ENCODE data around the gene CYP46A1.

The CYP46A1 gene

DNA sequence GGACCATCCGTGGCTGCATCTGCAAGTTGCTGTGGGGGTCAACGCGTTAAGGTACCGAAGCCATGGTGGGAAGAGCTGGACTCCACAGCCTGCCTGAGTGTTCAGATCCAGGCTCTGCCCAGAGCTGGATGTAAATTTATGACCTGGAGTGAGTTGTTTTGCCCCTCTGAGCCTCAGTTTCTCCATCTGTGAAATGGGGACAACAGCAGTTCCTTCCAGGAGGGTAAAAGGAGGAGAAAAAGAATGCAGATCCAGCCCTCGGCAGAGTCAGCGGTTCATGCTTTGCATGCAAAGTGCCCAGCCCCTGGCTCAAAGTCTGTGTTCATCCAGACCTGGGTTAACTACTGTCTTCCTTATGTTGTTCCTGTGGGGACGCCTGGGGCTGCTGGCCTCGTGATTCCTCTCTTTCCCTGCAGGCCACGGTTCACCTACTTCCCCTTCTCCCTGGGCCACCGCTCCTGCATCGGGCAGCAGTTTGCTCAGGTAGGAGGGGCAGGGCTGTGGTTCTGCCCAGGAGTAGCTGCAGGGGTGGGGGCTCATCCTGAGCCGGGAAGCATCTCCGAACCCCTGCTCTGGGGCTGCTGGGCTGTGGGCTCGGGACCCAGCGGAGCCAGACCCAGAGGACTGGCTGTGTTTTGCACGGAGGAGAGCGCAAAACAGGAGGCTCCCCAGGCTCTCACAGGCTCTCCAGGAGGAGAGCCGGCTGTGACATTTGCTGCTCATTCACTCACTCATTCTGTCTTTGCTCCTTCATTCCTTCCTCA is 41.9 kb downstream of the CYP46A1 start:
- DNase-seq (ENCODE audit: extremely low read depth, insufficient read length), result no peak
- Histone ChIP-seq H3K27me3 (replicated peaks; ENCODE audit: control insufficient read depth, insufficient read depth, low read length) (no peaks in the 10 kb centered on the region; the same call in 1 of the 2 replicates), H3K4me3 (replicated peaks; ENCODE audit: low read depth, low read length) (no peak overlapping the region), H3K36me3 (ENCODE audit: control insufficient read depth, insufficient read depth, low read length) (no peaks in the 10 kb centered on the region)
- TF ChIP-seq, protein P1, sequence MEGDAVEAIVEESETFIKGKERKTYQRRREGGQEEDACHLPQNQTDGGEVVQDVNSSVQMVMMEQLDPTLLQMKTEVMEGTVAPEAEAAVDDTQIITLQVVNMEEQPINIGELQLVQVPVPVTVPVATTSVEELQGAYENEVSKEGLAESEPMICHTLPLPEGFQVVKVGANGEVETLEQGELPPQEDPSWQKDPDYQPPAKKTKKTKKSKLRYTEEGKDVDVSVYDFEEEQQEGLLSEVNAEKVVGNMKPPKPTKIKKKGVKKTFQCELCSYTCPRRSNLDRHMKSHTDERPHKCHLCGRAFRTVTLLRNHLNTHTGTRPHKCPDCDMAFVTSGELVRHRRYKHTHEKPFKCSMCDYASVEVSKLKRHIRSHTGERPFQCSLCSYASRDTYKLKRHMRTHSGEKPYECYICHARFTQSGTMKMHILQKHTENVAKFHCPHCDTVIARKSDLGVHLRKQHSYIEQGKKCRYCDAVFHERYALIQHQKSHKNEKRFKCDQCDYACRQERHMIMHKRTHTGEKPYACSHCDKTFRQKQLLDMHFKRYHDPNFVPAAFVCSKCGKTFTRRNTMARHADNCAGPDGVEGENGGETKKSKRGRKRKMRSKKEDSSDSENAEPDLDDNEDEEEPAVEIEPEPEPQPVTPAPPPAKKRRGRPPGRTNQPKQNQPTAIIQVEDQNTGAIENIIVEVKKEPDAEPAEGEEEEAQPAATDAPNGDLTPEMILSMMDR (IDR thresholded peaks at IDR 0.05; ENCODE audit: insufficient read depth, low read length, poor library complexity, severe bottlenecking), result no peak

DNA sequence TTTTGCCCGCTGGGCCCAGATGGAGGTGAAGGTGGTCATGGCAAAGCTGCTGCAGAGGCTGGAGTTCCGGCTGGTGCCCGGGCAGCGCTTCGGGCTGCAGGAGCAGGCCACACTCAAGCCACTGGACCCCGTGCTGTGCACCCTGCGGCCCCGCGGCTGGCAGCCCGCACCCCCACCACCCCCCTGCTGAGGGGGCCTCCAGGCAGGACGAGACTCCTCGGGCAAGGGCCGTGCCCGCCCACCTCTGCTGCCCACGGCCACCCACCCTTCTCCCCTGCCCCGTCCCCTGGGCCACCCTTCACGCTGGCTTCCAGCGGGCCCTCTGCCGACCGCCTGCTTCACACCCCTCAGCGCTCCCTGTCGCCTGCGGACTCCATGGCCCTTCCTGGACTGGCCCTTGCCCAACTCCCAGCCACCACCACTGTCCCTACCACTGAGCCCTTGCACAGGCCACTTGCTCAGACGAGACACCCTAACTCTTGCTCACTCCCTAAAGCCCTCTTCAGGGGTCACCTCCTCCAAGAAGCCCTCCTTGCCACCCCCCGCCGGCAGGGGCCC is 42.5 kb downstream of the CYP46A1 start:
- TF ChIP-seq, protein P1 (IDR thresholded peaks at IDR 0.05; ENCODE audit: insufficient read depth, low read length, poor library complexity, severe bottlenecking), result no peak

DNA sequence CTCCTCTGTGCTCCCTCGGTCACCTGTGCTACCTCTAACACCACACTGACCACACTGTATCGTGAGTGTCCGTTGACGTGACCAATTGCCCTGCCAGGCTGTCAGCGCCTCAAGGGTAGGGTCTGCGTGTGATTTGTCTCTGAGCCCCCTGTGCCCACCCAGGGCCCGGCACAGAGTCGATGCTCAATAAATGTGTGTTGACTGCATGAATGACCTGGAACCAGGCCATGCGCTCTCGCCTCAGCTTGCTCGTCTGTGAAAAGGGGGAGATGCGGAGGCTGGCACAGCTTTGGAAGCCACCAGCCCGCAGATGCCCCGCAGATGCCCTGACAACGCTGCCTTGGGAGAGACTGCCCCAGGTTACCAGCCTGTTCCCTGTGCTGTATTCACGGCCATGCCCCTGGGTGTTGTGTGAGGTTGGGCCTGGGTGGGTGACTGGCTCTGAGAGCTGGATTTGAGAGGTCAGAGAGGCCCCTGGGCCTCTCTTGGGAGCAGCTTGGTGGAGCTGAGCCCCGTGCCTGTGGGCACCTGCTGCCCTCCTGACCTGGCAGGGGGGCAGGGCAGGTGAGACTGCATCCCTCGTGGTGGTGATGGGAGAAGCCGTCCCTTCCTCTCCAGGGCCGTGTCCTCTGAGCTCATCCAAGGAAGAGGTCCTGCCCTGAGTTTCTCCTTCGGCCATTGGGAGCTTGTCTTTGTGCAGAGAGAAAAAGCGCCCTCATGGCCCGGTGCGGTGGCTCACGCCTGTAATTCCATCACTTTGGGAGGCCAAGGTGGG is 43.2 kb downstream of the CYP46A1 start:
- no peak overlapping the region for H3K4me3 ChIP-seq (replicated peaks; ENCODE audit: low read depth, low read length)

More for the DNA sequence above, 42.5 kb downstream of the CYP46A1 start:
- Histone ChIP-seq H3K27me3 (replicated peaks; ENCODE audit: control insufficient read depth, insufficient read depth, low read length) (no peaks in the 10 kb centered on the region; the same call in 1 of the 2 replicates), H3K4me3 (replicated peaks; ENCODE audit: low read depth, low read length) (no peak overlapping the region), H3K36me3 (ENCODE audit: control insufficient read depth, insufficient read depth, low read length) (no peaks in the 10 kb centered on the region)
- no peak for DNase-seq (ENCODE audit: extremely low read depth, insufficient read length)

DNA sequence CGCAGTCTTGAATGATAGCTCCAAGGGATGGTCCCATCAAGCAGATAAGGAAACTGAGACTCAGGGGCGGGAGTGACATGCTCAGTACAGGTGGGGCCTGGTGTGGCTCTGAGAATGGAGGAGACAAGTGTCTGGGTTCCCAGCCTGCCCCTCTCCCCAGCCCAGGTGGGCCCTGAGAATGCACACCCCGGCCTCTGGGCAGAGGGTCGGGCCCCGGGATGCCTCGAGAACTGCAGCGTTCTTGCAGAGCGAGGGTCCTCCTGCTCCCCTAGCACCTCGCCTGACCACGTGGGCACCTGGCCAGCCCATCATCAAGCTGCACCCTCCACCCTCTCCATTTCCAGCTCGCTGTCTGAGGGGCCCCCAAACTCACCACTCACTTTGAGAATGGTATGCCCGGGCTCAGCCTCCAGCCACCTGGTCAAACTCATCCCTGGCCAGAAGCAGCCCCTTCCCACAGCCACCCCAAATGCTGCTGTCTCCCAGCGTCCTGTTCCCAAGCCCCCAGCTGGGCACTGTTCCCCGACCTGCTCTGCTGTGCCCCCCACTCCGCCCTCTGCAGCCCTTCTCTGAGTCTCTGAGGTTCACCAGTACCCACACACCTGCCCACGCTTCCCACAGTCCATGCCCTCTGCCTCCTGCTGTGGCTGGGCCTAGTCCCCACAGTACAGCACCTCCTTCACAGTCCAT is 44.3 kb downstream of the CYP46A1 start:
- TF ChIP-seq, protein P1 (IDR thresholded peaks at IDR 0.05; ENCODE audit: insufficient read depth, low read length, poor library complexity, severe bottlenecking), result no peak
- Histone ChIP-seq H3K4me3 (replicated peaks; ENCODE audit: low read depth, low read length) (no peak overlapping the region), H3K36me3 (ENCODE audit: control insufficient read depth, insufficient read depth, low read length) (no peaks in the 10 kb centered on the region), H3K27me3 (replicated peaks; ENCODE audit: control insufficient read depth, insufficient read depth, low read length) (no peaks in the 10 kb centered on the region; the same call in 1 of the 2 replicates)
- DNase-seq (ENCODE audit: extremely low read depth, insufficient read length), result no peak

More for the DNA sequence above, 43.2 kb downstream of the CYP46A1 start:
- TF ChIP-seq, protein P1 (IDR thresholded peaks at IDR 0.05; ENCODE audit: insufficient read depth, low read length, poor library complexity, severe bottlenecking), result no peak
- H3K36me3 ChIP-seq (ENCODE audit: control insufficient read depth, insufficient read depth, low read length), result no peaks in the 10 kb centered on the region
- no peak for DNase-seq (ENCODE audit: extremely low read depth, insufficient read length)
- H3K27me3 ChIP-seq (replicated peaks; ENCODE audit: control insufficient read depth, insufficient read depth, low read length), result no peaks in the 10 kb centered on the region; the same call in 1 of the 2 replicates

DNA sequence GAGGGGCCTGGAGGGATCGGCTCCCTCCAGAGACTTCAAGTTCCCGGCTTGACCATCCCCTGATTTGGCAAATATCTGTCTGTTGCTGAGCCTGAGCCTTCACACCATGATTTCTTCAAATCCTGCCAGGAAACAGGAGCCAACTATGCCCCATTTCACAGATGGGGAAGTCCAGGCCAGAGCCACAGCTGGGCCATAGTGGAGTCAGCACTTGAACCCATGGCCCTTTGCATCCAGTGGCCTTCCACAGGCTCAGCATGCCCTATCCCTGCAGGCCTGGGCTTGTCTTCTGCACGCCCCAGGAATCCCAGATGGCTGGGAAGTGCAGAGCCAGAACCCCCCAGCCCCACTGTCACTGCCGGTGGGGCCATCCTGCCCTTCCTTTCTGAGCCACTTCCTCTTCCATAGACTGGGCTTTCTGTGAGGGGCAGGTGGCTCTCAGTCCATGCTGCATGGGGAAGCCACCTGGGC is 44.9 kb downstream of the CYP46A1 start:
- TF ChIP-seq, protein P1 (IDR thresholded peaks at IDR 0.05; ENCODE audit: insufficient read depth, low read length, poor library complexity, severe bottlenecking), result no peak
- no peak for DNase-seq (ENCODE audit: extremely low read depth, insufficient read length)
- H3K4me3 ChIP-seq (replicated peaks; ENCODE audit: low read depth, low read length), result no peak overlapping the region
- H3K27me3 ChIP-seq (replicated peaks; ENCODE audit: control insufficient read depth, insufficient read depth, low read length), result no peaks in the 10 kb centered on the region; the same call in 1 of the 2 replicates
- H3K36me3 ChIP-seq (ENCODE audit: control insufficient read depth, insufficient read depth, low read length), result no peaks in the 10 kb centered on the region

Data from GM06990 (cell line).